GM18519 (cell line): ENCODE results near the gene BRCC3.

Source experiments
- ATAC-seq: cut with Tn5 transposase; IDR thresholded peaks from one replicate; pipeline ENCODE4 v1.9.1; 2021; ENCODE audit warnings: mild to moderate bottlenecking, moderate library complexity; ENCODE audit not compliant: unreplicated experiment, low FRiP score

The BRCC3 gene

GRCh38 chrX:155056877-155057792, 14.2 kb upstream of the BRCC3 start:
- ATAC-seq, result no peak

DNA sequence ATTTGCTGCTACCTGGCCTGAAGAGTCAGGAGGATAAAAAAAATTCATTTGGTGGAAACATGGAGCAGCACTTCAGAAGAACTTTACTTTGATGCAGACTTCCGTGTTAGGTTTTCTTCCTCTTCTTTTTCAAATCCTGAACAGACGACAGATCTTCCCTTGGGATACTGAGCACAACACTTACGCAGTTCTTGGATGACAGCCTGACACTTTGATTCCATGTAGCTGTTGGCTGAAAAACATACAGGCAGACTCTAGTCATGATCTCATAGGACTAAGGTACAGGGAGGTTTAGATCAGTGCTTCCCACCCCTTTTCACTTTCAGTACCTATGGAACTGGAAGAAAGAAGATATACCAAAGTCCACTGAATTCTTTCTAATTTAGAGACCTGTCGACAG, 9.5 kb upstream of the BRCC3 start:
- ATAC-seq, result no peak

DNA sequence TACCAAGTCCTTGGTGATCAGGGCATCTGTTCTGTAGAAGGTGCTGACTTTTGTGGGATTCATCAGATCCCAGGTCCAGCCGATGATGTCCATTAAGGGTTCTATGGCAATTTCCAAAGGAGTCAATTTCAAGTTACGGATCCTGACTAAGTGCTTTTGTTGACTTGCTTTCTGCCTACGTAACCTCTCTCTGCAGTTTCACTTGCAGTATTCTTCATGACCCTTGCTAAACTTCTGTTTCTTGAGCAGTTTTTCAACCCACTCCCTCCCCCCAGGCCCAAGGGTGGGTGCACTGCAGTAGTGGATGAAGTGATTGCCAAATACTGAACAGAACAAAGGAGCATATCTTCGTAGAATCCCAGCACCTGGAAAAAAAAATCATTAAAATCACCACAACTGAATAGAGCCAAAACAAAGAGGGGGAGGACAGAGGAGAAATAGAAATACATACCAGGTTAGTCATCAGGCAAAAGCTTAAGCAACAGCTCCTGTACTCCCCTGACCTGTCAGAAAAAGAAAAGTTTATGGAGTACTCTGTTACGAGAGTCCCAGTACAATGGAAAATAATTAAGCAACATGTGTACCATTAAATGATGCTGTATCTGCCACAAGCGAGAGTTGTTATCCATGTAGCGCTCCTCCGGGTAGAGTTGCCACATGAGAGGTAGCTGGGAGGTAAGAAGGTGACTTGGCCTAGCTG, 6.1 kb upstream of the BRCC3 start:
- ATAC-seq, result no peak

- no peak for ATAC-seq
These were observed 3.1 kb upstream of the BRCC3 start for GRCh38 chrX:155068165-155068564.

GRCh38 chrX:155069414-155069813, 1.9 kb upstream of the BRCC3 start:
- ATAC-seq, result no peak

DNA sequence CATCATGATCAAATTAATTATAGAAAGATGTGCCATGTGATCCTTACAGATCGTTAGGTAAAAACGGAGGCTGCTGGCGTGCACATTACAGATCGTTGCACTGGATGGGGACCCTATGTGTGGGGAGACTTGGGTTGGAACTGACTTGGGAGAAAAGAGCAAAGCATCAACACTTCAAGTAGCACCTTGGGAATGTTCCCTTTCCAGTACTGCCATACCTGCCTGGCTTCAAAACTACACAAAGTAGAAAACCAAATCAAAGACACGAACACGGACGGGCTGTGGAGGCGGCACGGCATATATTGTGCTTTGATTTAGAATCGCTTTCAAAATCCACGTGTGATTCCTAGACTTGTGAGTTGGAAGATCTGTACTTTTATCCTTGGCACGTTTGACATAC, 1.3 kb upstream of the BRCC3 start:
- ATAC-seq, result no peak

- ATAC-seq, result no peak
These were observed 689 bp upstream of the BRCC3 start for GRCh38 chrX:155070663-155070974.

GRCh38 chrX:155071694-155072280, 479 bp downstream of the BRCC3 start:
- no peak for ATAC-seq

- ATAC-seq, result no peak
These were observed 15.0 kb downstream of the BRCC3 start for GRCh38 chrX:155086202-155086840.

DNA sequence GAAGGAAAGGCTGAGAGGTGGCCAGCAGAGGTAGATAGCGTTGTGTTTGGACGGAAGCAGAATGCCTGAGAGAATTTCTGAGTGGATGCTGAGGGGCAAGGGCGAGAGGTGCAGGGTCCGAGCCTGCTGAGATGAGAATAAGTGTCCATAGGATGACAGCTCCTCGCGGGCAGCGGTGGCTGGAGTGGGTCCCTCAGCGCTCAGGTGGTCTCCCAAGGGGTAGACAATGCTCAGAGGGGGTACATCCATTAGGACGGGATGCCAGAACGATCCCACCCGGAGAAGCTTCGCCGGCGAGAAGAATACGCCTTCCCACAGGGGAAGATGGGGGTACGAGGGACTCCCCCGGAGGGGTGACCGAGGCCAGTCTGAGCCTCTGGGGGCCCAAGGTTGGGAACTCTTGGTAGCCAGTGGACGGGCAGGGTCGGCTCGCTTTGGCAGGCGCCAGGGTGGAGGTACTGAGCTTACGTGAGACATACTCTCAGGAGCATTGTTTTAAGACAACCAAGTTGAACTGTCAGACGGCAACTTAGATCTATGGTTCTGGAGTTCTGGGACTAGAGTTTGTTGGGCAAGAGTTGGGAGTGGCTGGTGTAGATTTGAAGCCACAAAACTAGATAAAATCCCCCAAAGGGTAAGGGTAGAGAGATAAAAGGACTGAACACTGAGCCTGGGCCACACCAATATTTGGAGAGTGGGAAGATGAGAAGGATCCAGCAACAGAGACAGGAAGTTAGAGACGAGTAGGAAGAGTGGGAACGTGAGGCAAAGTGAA, 15.8 kb downstream of the BRCC3 start:
- ATAC-seq, result no peak

DNA sequence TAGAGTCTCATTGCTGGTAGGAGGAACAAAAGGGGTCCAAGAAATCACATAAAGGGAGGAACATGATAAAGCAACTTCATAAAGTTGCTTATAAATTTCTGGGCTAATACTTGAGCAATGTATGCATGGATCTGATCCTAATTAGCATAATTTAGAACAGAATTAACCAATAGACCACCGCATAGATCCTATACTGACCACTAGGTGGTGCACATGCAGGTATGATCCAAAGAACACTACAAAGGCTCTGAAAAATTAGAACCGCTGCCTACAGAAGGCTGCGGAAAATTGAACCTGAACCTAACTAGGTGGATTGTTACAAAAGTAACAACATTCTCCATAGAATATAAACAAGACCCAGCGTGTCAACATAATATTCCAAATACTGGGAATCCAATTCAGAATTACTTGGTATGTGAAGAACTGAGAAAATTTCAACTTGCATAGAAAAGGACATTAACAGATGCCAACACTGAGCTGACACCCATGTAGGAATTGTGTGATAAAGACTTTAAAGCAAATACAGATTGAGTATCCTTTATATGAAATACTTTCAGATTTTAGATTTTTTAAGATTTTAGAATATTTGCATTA, 23.3 kb downstream of the BRCC3 start:
- no peak for ATAC-seq

GRCh38 chrX:155105919-155106318, 34.6 kb downstream of the BRCC3 start:
- ATAC-seq, result no peak

GRCh38 chrX:155108427-155108826, 37.1 kb downstream of the BRCC3 start:
- no peak for ATAC-seq

- ATAC-seq, result no peak
These were observed 40.9 kb downstream of the BRCC3 start for GRCh38 chrX:155112171-155112570.

DNA sequence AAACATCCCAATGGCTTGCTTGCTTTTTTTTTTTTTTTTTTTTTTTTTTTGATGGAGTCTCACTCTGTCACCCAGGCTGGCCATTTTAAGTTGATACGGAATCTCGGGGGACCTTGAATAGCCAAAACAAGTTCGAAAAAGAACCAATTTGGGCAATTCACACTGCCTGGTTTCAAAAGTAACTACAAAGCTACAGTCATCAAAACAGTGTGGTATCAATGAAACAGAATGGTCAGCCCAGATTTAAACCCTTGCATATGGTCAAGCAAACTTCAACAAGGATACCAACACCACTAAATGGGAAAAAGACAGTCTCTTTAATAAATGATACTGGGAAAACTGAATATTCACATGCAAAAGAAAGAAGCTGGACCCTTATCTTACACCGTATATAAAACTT, 41.8 kb downstream of the BRCC3 start:
- ATAC-seq, result no peak

DNA sequence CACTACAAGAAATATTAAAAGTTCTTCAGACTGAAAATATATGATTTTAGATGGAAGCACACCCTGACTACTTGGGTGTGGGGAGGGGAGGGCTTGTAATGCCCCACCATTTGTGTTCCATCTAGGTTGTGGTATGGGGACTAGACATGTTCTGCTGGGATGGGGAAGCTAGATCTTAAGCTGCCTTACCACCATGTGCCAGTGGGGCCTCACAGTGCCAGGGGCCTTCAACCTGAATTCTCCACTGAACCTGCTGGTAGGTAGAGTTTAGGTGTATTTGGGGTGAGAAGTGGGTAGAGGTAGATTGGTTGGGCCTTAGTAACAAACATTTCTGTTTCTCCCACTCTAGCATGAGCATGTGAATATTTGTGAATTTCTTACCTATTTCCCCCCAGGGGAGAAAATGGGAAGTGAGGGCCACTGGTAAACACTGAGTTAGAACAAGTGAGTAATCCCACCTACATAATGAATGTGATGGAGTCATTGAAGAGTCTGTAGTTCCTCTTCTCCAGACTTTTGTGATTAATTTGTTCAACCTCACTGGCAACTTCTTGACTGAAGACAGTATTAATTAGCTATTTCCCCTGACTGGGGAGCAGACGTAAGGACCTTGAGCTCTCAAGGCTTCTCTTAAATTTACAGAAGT, 44.0 kb downstream of the BRCC3 start:
- no peak for ATAC-seq

DNA sequence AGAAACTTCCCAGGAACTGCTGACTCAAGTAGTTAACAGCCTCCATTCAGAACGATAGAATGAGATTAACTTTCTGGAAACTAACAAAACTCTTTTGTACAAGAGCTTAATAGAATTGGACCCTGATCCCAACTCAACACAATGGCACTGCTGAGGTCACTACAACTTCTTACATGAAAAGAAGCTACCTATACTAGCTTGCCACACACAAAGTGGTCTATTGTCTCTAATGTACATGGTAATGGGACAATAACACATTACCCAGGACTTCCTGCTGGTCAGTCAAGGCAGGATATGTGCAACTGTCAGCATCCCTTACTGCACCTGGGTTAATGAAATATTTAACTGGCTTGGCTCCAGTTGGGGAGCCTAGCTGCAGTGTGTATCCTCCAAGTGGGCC, 56.2 kb downstream of the BRCC3 start:
- ATAC-seq, result no peak

- no peak for ATAC-seq
These were observed 56.6 kb downstream of the BRCC3 start for GRCh38 chrX:155127940-155128339.

- ATAC-seq, result no peak
These were observed 60.8 kb downstream of the BRCC3 start for GRCh38 chrX:155132110-155132509.

DNA sequence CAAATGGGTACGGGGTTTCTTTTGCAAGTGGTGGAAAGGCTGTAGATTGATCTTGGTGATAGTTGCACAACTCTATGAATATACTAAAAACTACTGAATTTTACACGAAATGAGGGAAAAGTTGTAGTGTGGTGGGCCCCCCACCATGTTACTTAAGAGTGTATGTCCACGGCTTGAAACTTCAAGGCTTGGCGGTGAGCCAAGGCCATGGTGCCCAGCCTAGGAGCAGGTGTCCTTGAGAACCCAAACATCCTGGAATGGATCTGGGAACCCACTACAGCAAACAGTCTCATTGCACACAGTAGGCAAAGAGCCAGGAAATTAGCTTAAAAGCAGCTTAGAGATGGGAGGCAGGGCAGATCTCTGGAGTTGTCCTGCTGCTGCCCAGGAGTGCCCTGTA, 62.9 kb downstream of the BRCC3 start:
- ATAC-seq, result no peak
